NB4 (cell line): ENCODE data around the gene TRPC4AP.

Source experiments
- TF ChIP-seq, protein P1 (sequence below): IDR thresholded peaks from 2 replicates; pipeline ENCODE4 v1.6.1; 2011; ENCODE audit warnings: low read depth, low read length
- TF ChIP-seq, protein P2 (sequence below): IDR thresholded peaks from one replicate; pipeline ENCODE4 v1.5.1; 2012; ENCODE audit warnings: low read depth, low read length

DNA sequence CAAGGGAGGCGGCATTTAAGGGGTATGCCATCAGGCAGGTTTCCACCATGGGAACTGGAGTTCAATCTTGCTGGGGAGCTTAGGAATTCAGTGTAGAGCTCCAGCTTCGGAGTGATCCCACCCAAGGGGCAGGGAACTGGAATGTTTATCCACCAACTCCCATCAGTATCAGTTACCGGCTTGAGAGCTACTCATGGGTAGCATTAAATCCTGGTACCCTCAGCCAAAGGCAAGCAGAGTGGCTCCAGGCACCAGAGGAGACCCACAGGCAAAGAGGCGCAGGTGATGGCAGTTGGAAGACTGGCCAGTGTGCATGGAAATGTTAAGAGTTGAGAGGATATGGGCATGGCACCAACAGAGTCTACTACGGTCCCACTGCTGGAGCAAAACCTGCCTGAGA lies 40.4 kb upstream of the TRPC4AP start:
- TF ChIP-seq, protein P1, sequence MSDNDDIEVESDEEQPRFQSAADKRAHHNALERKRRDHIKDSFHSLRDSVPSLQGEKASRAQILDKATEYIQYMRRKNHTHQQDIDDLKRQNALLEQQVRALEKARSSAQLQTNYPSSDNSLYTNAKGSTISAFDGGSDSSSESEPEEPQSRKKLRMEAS, result no peak
- TF ChIP-seq, protein P2, sequence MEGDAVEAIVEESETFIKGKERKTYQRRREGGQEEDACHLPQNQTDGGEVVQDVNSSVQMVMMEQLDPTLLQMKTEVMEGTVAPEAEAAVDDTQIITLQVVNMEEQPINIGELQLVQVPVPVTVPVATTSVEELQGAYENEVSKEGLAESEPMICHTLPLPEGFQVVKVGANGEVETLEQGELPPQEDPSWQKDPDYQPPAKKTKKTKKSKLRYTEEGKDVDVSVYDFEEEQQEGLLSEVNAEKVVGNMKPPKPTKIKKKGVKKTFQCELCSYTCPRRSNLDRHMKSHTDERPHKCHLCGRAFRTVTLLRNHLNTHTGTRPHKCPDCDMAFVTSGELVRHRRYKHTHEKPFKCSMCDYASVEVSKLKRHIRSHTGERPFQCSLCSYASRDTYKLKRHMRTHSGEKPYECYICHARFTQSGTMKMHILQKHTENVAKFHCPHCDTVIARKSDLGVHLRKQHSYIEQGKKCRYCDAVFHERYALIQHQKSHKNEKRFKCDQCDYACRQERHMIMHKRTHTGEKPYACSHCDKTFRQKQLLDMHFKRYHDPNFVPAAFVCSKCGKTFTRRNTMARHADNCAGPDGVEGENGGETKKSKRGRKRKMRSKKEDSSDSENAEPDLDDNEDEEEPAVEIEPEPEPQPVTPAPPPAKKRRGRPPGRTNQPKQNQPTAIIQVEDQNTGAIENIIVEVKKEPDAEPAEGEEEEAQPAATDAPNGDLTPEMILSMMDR, result no peak
